HG03469 (cell line): ENCODE measurements around the gene ZNF280B.
"Not testable (repeated sequence)": the region's sequence is repeated elsewhere in the genome, so short reads cannot be mapped to it uniquely, and the experiment has no call there.

Experiments
- ATAC-seq: cut with Tn5 transposase; IDR thresholded peaks from one replicate; pipeline ENCODE4 v1.9.1; 2021; ENCODE audit warnings: mild to moderate bottlenecking, moderate library complexity, moderate number of reproducible peaks; ENCODE audit not compliant: unreplicated experiment

Gene ZNF280B

DNA sequence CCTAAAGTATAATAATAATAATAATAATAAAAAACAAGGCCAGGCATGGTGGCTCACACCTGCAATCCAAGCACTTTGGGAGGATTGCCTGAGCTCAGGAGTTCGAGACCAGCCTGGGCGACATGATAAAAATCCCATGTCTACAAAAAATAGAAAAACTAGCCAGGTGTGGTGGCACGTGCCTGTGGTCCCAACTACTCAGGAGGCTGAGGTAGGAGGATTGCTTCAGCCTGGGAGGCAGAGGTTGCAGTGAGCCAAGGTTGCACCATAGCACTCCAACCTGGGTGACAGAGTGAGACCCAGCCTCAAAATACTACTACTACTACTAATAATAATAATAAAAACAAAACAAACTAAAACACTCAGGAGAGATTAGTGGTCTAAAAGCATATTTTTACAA, 27.1 kb upstream of the ZNF280B start:
- ATAC-seq = no peak

DNA sequence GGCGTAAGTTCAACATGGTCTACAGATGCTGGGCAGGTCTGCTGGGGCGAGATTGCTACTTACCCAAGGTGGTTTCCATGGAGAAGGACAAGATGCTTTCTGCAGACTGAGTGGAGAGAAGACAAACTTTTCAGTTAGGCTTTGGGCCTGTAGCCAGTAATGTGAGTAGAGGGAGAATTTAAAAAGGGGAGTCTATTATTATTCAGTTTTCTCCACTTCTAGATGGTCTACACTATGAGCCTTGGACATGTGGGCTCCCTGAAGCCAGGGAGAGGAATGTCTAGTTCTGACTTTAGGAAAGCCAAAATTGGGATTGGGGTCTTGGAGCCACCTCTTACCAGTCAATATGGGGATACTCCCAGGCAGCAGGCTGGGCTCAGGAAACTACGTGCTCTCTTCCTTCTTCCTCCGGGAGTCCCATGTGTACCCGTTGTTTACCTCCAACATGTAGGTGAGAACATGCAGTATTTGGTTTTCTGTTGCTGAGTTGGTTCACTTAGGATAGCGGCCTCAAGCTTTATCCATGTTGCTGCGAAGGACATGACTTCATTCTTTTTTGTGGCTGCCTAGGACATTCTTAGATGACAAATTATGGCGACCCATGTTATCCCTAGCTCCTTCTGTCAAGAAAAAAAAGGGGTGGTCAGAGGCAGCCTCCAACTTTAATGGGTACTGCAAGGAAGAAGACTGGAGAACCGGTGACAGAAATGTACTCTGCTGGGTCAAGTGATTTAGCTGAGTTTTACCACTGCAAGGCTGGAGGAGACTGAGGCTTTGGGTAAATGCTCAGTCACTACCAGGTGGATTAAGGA, 26.3 kb upstream of the ZNF280B start:
- no peak for ATAC-seq

DNA sequence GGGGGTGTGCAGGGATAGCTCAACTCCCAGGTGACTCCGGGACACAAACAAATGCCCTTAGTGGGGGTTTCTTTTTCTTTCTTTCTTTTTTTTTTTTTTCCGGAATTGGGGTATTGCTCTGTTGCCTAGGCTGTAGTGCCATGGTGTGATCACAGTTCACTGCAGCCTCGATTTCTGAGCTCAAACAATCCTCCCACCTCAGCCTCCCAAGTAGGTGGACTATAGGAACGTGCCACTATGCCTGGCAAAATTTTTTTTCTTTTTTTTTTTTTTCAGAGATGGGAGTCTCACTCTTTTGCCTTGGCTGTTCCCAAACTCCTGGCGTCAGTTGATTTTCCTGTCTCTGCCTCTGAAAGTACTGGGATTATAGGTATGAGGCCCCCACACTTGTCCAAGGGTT, 25.3 kb upstream of the ZNF280B start:
- no peak for ATAC-seq

DNA sequence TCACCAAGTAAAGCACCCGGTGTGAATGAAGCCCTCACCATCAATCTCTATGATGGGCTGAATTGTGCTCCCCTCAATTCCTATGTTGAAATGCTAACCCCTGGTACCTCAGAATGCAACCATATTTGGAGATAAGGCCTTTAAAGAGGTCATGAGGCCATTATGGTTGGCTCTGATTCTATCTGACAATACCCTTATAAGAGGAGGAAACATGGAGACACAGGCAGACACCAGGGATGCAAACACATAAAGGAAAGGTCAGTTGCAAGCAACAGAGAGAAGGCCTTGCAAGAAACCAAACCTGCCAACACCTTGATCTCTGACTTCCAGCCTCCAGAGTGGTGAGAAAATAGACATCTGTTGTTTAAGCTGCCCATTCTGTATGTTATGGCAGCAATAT, 24.9 kb upstream of the ZNF280B start:
- ATAC-seq = no peak

DNA sequence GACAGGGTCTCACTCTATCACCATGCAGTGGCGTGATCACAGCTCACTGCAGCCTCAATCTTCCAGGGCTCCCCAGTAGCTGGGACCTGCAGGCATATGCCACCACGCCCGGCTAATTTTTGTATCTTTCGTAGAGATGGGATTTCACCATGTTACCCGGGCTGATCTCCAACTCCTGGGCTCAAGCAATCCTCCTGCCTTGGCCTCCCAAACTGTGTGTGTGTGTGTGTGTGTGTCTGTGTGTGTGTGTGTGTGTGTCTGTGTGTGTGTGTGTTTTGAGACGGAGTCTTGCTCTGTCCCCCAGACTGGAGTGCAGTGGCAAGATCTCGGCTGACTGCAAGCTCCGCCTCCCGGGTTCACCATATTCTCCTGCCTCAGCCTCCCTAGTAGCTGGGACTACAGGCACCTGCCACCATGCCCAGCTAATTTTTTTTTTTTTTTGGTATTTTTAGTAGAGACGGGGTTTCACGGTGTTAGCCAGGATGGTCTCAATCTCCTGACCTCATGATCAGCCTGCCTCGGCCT, 24.1 kb upstream of the ZNF280B start:
- ATAC-seq = not testable (repeated sequence)

DNA sequence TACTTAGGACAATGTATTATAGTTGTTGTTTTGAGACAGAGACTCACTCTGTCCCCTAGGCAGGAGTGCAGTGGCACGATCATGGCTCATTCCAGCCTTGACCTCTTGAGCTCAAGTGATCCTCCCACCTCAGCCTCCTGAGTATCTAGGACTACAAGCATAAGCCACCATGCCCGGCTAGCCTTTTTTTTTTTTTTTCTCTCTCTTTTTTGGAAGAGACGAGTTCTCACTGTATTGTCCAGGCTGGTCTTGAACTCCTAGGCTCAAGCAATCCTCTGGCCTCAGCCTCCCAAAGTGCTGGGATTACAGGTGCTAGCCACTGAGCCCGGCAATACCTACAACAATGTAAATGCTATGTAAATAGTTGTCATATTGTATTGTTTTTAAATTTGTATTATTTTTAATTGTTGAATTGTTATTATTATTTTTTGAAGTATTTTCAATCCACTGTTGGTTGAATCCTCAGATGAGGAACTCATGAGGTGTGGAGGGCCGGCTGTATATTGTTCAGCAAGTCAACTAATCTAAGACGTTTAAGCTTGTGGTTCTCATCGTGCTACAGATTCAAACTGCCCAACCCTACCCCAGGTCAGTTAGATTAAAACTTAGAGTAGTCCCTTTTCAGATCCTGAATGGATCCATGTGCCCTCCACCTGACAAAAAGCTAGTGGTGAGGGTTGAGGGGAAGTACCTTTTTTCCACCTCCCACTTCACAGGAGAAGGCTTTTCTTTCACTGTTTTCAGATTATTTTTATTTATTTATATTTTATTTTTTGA, 23.4 kb upstream of the ZNF280B start:
- no peak for ATAC-seq

DNA sequence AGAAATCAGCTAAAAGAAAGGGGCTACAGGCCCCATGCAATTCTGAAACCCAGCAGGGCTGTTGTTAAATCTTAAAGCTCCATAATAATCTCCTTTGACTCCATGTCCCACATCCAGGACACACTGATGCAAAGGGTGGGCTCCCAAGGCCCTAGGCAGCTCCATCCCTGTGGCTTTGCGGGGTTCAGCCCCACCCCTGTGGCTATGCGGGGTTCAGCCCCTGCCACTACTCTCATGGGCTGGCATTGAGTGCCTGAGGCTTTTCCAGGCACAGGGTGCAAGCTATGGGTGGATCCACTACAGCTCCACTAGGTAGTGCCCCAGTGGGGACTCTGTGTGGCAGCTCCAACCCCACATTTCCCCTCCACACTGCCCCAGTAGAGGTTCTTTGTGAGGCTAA, 20.2 kb upstream of the ZNF280B start:
- no peak for ATAC-seq

DNA sequence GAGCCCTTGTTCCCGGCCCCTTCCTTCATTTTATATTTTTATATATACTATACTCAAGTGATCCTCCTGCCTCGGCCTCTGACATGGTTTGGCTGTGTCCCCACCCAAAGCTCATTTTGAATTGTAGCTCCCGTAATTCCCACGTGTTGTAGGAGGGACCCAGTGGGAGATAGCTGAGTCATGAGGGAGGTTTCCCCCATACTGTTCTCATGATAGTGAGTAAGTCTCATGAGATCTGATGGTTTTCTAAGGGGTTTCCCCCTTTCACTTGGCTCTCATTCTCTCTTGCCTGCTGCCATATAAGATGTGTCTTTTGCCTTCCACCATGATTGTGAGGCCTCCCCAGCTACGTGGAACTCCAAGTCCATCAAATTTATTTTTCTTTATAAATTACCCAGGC, 18.8 kb upstream of the ZNF280B start:
- no peak for ATAC-seq

DNA sequence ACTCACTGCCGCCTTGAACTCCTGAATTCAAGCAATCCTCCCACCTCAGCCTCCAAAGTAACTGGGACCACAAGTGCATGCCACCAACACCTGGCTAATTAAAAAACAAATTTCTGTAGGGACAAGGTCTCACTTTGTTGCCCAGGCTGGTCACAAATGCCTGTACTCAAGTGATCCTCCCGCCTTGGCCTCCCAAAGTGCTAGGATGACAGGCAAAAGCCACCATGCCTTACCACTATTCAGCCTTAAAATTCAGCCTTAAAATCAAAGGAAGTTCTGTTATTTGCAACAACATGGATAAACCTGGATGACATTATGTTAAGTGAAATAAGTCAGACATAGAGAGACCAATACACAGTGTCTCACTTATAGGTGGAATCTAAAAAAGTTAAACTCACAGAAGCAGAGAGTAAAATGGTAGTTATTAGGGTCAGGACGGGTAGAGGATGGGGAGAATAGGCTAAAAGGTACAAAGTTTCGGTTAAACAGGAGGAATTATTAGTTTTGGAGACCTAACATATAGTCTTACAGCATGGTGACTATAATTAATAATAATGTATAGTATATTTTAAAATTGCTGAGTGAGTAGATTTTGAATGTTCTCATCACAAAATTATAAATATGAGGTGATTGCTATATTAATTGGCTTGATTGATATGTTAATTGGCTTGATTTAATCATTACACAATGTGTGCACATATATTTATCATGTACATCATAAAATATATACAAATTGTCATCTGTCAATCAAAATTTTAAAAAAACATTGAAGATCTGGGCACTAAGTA, 17.8 kb upstream of the ZNF280B start:
- ATAC-seq = no peak

DNA sequence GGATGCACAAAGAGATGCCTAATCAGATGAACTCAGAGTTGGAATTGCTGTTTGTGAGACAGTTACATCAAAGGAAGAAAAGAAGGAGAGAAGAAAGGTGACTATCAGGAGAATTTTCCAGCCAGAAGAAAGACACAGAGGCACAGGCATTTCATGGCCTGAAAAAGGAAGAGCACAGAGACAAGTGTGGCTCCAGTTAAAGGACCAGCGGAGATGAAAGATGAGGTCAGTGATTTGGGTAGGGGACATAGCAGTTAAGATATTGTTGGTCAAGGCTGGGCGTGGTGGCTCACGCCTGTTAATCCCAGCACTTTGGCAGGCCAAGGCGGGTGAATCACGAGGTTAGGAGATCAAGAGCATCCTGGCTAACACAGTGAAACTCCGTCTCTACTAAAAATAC, 15.0 kb upstream of the ZNF280B start:
- no peak for ATAC-seq

DNA sequence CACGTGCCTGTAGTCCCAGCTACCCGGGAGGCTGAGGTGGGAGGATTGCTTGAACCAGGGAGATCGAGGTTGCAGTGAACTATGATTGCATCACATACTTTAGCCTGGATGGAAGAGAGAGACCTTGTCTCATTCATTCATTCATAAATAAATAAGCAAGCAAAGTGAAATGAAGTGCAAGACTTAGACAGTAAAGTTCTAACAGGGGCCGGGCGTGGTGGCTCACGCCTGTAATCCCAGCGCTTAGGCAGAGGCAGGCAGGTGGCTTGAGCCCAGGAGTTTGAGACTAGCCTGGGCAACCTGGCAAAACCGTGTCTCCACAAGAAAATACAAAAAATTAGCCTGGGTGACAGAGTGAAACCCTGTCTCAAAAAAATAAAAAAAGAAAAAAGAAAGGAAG, 13.1 kb upstream of the ZNF280B start:
- ATAC-seq = no peak

DNA sequence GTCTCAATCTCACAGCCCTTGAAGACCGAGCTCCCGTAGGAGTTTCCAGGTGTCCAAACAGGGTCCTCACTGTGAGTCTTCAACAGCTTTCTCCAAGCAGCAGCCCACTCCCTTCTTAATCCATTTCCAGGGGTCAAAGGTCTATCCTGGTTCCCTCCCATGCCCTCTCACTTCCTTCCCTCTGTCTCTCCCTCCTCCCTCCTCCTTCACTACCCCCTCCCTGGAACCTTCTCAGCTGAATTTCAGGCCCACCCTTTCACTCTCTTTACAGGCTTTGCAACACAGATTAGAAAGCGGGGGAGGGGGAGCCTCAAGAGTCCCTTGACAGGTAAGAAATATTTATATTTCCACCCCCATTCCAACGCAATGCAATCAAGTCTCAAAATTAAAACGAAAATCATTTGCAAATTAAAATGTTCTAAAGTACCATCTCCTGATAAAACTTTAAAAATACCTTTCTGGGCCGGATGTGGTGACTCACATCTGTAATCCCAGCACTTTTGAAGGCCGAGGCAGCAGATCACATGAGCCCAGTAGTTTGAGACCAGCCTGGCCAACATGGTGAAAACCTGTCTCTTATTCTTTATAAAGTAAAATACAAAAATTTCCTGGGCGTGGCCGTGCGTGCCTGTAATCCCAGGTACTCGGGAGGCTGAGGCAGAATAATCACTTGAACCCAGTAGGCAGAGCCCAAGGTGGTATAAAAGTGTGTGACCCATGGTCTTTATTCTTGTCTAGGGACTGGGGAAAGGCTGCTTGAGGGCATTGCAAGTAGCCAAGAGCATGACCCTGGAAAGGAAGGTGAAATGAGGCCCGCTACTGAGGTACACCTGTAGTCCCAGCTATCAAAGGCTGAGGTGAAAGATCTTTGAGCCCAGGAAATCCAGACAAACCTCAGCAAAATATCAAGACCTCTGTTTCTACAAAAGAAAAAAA, 12.4 kb upstream of the ZNF280B start:
- ATAC-seq = no peak

DNA sequence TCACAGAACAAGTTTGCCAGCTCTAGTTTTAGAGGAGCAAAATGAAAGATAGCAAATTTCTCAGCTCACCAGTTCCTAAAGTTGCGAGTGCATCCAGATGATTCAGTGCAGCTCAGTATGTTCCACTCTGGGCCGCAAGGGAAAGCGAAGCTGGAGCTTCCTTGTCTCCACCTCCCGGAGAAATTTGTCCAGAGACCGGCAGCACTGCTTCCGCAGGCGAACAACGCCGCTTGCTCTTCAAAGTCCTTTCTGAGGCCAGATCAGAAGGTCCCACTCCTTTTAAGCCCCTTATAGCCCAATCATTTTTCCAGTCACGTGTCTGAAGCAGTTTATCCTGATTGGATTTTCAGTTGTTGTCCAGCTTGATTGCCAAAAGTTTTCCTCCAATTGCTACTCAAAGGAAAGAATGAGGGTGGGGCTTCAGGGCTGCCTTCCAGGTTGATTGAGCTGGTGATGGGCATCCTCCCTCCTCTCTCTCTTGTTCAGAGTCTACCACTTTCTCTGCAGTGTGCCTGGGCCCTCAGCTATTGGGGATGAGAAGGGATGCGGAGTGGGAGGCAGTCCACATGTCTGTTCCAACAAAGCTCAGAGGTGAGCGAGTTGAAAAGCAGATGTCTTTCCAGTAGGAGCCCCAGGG, 11.6 kb upstream of the ZNF280B start, which contains the start of gene ZNF280A:
ZNF280A (minus strand) TSS at position 251 of the 637 bp plus-strand sequence. CDS start 4,640 bp downstream, outside the sequence.
- ATAC-seq = no peak

DNA sequence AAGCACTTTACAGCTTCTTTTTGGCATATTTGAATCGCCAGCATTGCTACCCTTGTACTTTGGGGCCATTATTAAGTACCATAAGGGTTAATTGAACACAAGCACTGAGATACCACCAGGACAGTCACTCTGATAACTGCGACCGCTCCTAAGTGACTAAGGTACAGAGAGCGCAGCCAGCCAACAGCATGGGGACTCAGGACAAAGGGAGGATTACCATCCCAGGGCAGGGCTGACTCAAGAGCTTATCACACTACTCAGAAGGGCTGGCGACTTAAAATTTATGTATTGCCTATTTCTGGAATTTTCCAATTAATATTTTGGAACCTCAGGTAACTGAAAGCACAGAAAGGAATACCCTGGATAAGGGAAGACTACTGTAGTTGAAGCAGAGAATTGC, 11.0 kb upstream of the ZNF280B start:
- no peak for ATAC-seq

DNA sequence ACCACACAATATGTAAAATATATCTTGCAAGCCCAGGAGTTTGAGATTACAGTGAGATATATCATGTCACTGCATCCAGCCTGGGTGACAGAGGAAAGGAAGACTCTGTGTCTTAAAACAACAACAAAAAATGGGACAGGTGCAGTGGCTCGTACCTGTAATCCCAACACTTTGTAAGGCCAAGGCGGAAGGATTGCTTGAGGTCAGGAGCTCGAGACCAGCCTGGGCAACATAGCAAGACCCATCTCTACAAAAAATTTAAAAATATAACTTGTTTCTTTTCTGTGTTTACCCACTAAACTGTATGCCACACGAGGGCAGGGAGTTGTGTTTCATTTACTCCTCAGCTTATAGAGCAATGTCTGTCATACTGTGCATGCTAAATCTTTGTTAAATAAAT, 8.4 kb upstream of the ZNF280B start:
- no peak for ATAC-seq

DNA sequence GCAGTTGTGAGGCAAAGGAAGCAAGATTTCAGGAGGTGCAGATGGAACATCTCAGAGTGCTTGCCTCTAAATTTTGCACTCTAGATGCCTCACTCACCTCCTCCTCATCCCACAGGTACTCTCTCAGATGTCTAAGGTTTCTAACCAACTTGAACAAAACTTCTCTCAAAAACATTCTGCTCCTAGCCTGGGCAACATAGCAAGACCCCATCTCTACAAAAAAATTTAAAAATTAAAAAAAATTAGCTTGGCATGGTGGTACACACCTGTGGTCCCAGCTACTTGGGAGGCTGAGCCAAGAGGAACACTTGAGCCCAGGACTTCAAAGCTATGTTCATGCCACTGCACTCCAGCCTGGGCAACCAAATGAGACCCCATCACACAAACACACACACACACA, 7.3 kb upstream of the ZNF280B start:
- no peak for ATAC-seq

DNA sequence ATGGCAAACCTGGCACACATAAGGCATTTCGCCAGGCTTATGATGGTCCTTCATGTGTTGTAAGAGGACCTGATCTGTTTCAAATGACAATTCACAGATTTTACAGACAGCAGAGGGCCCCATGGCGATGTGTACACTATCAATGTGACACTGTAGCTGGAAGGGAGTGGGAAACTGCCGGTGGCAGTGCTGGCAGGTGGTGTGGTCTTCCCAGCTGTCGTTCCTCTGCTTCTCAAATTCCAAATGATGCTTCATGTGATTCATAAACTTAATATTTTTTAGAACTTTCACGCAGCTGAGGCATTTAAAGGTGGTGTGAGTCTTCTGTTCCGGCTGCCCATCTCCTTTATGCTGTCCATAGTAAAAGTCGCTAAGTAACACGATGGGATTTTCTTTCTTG, 5.9 kb upstream of the ZNF280B start:
- not testable (repeated sequence) for ATAC-seq

DNA sequence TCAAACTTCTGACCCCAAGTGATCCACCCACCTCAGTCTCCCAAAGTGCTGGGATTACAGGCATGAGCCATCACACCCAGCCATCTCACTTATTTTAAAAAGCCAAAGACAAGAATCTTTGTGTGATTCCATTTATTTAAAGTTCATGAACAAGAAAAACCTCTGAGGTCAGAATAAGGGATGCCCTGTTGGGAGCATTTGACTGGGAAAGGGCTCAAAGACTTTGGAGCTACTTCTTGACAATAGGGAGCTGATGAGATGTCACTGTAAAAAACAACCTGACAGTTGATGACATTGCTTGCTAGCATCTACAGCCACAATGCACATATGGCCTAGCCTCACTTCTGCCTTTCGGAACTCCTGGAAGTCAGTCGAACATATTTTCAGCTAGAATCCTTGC, 5.1 kb upstream of the ZNF280B start:
- ATAC-seq = no peak

DNA sequence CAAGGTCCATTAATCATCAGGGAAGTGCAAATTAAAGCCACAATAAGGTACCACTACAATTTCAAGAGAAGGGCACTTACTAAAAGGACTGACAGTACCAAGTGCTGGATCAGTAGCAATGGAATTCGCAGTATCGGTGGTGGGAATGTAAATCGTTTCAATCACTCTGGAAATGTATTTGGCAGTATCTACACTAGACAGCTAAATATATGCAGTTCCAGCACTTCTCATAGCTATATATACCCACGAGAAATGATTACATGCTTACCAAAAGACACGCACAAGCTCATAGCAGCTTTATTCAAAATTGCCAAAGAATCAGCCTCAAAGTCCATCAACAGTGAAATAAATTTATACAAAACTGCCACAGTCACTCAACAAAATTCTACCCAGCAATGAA, 4.4 kb upstream of the ZNF280B start:
- no peak for ATAC-seq

DNA sequence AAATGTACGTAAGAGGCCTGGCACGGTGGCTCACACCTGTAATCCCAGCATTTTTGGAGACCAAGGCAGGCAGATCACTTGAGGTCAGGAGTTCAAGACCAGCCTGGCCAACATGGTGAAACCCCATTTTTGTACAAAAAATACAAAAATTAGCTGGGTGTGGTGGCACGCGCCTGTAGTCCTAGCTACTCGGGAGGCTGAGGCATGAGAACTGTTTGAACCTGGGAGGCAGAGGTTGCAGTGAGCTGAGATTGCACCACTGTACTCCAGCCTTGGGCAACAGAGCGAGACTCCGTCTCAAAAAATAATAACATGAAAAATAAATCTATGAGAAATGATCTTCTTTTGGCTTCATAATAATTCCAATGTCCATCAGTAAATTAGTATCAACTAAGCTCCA, 2.3 kb upstream of the ZNF280B start:
- not testable (repeated sequence) for ATAC-seq
